ENCODE data around the gene DDO.

The DDO gene

GRCh38 chr6:110368284-110368683 is 47.1 kb downstream of the DDO start:
- no peak overlapping the region for H3K4me3 ChIP-seq (ENCODE audit: low read depth, low read length)
- no peak for TF ChIP-seq MYC (IDR thresholded peaks at IDR 0.05; ENCODE audit: low read depth, low read length)
- no peak for TF ChIP-seq CTCF (IDR thresholded peaks at IDR 0.05; ENCODE audit: low read depth, low read length)
- no peak for TF ChIP-seq POLR2A (IDR thresholded peaks at IDR 0.05; ENCODE audit: extremely low read depth, insufficient read length)
- no peak for TF ChIP-seq MAX (IDR thresholded peaks at IDR 0.05; ENCODE audit: low read depth, low read length)
- no peak for DNase-seq (ENCODE audit: low read depth)

DNA sequence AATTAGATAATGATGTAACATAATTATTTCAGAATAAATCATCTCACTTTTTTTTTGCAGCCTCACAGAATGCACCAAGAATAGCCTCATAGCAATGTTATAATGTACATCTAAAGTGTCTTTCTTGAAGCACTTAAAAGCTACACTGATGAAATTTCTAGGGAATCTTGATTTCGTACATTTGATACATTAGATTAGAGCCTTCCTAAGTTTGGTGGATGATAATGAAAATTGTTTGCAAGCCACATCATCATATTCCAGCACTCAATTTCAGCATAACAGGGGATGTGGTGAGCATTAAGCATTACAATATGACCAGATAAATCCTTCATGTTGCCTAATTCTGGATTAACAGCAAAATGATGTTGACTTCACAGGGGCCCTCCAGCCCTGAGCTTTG is 47.5 kb downstream of the DDO start:
- no peak for DNase-seq (ENCODE audit: low read depth)
- H3K4me3 ChIP-seq (ENCODE audit: low read depth, low read length): no peak overlapping the region
- TF ChIP-seq POLR2A (IDR thresholded peaks at IDR 0.05; ENCODE audit: extremely low read depth, insufficient read length) (no peak), MAX (IDR thresholded peaks at IDR 0.05; ENCODE audit: low read depth, low read length) (no peak)

- H3K4me3 ChIP-seq (ENCODE audit: low read depth, low read length): no peak overlapping the region
- DNase-seq (ENCODE audit: low read depth): no peak
- TF ChIP-seq CTCF (IDR thresholded peaks at IDR 0.05; ENCODE audit: low read depth, low read length): no peak
- TF ChIP-seq MYC (IDR thresholded peaks at IDR 0.05; ENCODE audit: low read depth, low read length): no peak
- TF ChIP-seq MAX (IDR thresholded peaks at IDR 0.05; ENCODE audit: low read depth, low read length): no peak
- TF ChIP-seq POLR2A (IDR thresholded peaks at IDR 0.05; ENCODE audit: extremely low read depth, insufficient read length): no peak
These were observed 48.4 kb downstream of the DDO start for GRCh38 chr6:110366975-110367374.

DNA sequence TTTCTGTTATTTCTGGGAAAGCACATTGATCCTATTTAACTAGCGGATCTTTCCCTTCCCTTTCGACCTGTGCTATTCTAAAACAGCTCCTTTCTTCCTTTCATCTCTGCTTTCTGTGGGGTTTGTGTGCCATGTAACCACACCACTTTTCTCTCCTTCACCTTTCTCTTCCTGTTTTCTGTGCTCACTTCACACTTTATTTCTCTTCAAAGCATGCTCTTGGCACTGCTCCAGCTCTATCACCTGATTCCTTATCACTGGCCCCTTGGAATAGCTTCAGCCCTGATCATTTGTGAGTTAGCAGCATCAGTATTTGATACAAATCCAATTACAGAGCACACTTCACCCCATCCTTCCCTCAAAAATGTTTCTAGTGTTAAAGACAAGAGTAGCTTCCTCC is 49.1 kb downstream of the DDO start:
- DNase-seq (ENCODE audit: low read depth): no peak
- H3K4me3 ChIP-seq (ENCODE audit: low read depth, low read length): no peak overlapping the region
- TF ChIP-seq MAX (IDR thresholded peaks at IDR 0.05; ENCODE audit: low read depth, low read length) (no peak), POLR2A (IDR thresholded peaks at IDR 0.05; ENCODE audit: extremely low read depth, insufficient read length) (no peak), CTCF (IDR thresholded peaks at IDR 0.05; ENCODE audit: low read depth, low read length) (no peak), MYC (IDR thresholded peaks at IDR 0.05; ENCODE audit: low read depth, low read length) (no peak)

DNA sequence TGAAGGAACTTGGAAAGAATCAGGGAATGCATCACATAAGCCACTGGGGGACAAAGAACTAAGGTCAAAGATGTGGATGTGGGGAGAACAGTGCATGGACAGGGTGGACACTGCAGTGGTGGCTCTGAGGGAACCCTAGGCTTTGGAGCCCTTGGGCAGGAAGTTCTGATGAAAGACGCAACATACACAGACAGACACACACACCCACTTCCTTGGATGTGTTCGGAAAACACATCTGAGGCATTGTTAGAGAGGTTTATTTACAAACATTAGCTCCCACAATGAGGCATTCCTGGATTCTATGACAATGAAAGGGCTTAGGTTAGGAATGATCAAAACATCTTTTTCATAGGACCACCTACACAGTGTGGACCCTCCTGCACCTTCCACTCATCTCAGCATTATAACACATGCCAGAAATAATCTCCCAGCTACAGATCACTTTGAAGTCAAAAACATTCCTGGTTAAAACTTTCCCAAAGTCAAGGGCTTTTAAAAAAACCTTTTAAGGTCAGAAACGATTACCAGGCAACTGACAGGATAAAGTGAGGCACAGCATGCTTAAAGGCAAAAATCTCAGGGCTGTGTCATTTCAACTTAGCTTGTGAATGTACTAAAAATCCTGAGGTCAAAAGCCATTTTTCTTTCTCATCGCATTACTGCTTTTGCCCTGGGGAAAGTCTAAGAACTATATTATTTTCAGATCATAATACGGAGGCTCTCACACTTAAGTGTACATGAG is 50.8 kb downstream of the DDO start:
- no peak for DNase-seq (ENCODE audit: low read depth)
- no peak overlapping the region for H3K4me3 ChIP-seq (ENCODE audit: low read depth, low read length)
- TF ChIP-seq MAX (IDR thresholded peaks at IDR 0.05; ENCODE audit: low read depth, low read length): no peak
- TF ChIP-seq CTCF (IDR thresholded peaks at IDR 0.05; ENCODE audit: low read depth, low read length): no peak
- TF ChIP-seq POLR2A (IDR thresholded peaks at IDR 0.05; ENCODE audit: extremely low read depth, insufficient read length): no peak
- TF ChIP-seq MYC (IDR thresholded peaks at IDR 0.05; ENCODE audit: low read depth, low read length): no peak

DNA sequence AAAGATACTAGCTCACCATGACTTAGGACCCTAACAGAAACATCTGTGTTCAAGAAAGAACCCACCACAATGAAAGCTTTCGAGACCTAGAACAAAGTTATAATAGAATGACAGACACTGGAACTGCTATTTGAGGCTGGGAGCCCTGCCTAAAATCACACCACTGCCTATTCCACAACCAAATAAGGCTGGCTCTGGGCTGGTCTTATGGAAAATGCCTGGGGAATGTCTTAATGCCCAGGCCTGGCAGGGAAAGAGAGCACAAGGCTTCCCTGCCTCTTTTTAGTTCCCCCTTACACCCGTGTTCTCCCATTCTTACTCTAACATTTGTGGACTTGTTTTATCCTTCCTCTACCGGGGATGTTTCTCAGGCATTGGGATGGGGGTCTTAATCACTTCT is 51.6 kb downstream of the DDO start:
- no peak for DNase-seq (ENCODE audit: low read depth)
- H3K4me3 ChIP-seq (ENCODE audit: low read depth, low read length): no peak overlapping the region
- no peak for TF ChIP-seq MYC (IDR thresholded peaks at IDR 0.05; ENCODE audit: low read depth, low read length)
- no peak for TF ChIP-seq CTCF (IDR thresholded peaks at IDR 0.05; ENCODE audit: low read depth, low read length)
- no peak for TF ChIP-seq POLR2A (IDR thresholded peaks at IDR 0.05; ENCODE audit: extremely low read depth, insufficient read length)

Measured in NB4 (cell line).